Stomach smooth muscle (tissue), 2 donors: ENCODE measurements around the gene AIF1.
A peak's percentile ranks its signal among the peaks of the same experiment; 100 is the strongest.
"Not testable (repeated sequence)": the region's sequence is repeated elsewhere in the genome, so short reads cannot be mapped to it uniquely, and the experiment has no call there.

Experiments used
- H3K27ac ChIP-seq: one replicate; pipeline ENCODE4 v1.7.0; 2013; ENCODE audit warnings: mild to moderate bottlenecking, low read length, inconsistent platforms
- H3K27me3 ChIP-seq, 2 donors: one replicate each; pipeline ENCODE4 v1.7.0; 2013; ENCODE audit warnings: low read length in 2 of 2; ENCODE audit not compliant: insufficient read depth in 2 of 2, control insufficient read depth in 1 of 2
- H3K36me3 ChIP-seq, 2 donors: one replicate each; pipeline ENCODE4 v1.7.0; 2013; ENCODE audit warnings: low read length in 2 of 2; ENCODE audit not compliant: control insufficient read depth in 2 of 2, insufficient read depth in 2 of 2
- H3K4me1 ChIP-seq: one replicate; pipeline ENCODE4 v1.7.0; 2013; ENCODE audit warnings: low read length; ENCODE audit not compliant: control insufficient read depth, insufficient read depth
- H3K4me3 ChIP-seq, 2 donors: one replicate each; pipeline ENCODE4 v1.7.0; 2013; ENCODE audit warnings: low read length in 2 of 2
- H3K9ac ChIP-seq, 2 donors: one replicate each; pipeline ENCODE4 v1.7.0; 2013; ENCODE audit warnings: low read length in 2 of 2, mild to moderate bottlenecking in 1 of 2
- H3K9me3 ChIP-seq, 2 donors: one replicate each; pipeline ENCODE4 v1.7.0; 2013; ENCODE audit warnings: low read length in 2 of 2; ENCODE audit not compliant: control insufficient read depth in 2 of 2
- donor health status: healthy.
- donor health status: Pancreatic carcinoma.

AIF1 gene

DNA sequence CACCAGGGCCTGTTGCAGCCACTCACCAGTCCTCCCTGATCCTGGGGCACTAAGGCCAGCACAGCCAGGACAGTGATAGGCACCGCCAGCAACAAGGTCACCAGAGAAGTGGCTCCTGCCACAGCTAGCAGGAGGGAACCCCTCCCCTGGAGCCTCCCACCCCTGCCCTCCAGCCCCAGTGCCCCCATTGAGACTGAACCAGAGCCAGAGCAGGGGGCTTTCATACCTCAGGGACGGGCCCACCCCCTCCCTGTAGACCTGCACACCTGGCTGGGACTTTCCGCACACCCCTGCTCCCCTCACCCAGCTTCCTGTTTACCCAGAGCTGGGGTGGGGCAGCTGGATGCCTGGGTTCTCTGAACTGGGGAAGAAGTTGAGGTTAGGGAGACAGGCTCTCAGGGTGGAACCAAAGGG is 32.8 kb upstream of the AIF1 start, which contains the start of gene LTB:
Gene LTB, minus strand, starts transcription at position 195 of the 414 bp plus-strand sequence. Its CDS starts 7 bp downstream, at position 188.
- no peaks in the 10 kb centered on the region for H3K9me3 ChIP-seq
- peak within 1 kb of the TSS; percentile 79 for H3K27ac ChIP-seq
- H3K4me3 ChIP-seq = peak within 1 kb of the TSS; percentile 92 to 94
- peak within 1 kb of the TSS; percentile 88 to 91 for H3K9ac ChIP-seq
- peaks cover 19% of the 10 kb centered on the region for H3K4me1 ChIP-seq
- H3K27me3 ChIP-seq = peaks cover 2 to 6% of the 10 kb centered on the region in 2 donors
- no peaks in the 10 kb centered on the region for H3K36me3 ChIP-seq

DNA sequence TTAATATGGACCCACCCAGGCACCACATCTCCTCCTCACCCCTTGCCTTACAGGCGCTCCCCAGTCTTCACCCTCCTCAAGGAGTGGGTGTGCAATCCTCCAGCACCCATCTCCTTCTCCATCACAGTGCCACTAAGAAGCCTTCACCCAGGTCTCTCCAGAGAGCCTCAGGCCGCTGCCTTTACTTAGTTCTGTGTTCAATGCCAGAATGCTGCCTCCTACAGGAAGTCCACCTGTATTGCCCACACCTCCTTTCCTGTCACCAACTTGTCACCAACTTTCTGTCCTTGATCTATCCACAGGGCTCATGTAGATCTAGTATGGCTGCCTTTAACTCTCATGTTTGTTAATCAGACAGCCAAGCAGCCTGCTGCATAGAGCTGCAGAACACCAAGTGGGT is 29.5 kb upstream of the AIF1 start:
- H3K9ac ChIP-seq = no peak overlapping the region
- H3K36me3 ChIP-seq = no peaks in the 10 kb centered on the region
- H3K9me3 ChIP-seq = no peaks in the 10 kb centered on the region
- peaks cover 16% of the 10 kb centered on the region for H3K4me1 ChIP-seq
- peaks cover 7 to 11% of the 10 kb centered on the region in 2 donors for H3K27me3 ChIP-seq
- no peak overlapping the region for H3K27ac ChIP-seq
- no peak overlapping the region for H3K4me3 ChIP-seq

DNA sequence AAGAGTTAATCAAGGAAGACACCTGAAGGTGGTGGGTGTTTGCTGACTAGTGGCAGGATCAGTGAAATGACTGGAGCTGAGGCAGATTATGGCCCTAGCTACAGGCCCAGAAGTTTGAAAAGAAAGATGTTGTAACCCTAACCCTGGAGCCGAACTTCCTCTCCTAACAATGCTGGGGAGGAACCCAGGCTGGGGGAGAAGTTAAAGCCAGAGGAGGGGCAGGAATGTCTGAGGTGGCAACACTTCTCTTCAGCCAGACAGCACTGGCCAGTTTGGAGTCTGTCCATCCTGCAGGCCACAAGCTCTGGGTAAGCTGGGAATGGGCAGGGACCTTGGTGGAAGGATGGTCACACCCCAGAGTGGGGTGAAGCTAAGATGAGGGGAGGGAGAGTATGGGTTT is 29.0 kb upstream of the AIF1 start, which contains the start of gene LST1:
Gene LST1, plus strand, starts transcription at position 270 of the 400 bp plus-strand sequence. CDS start 1,023 bp downstream, outside the sequence.
- no peak within 1 kb of the TSS for H3K4me3 ChIP-seq
- no peak within 1 kb of the TSS for H3K9ac ChIP-seq
- no peaks in the 10 kb centered on the region for H3K36me3 ChIP-seq
- peaks cover 11% of the 10 kb centered on the region for H3K4me1 ChIP-seq
- no peaks in the 10 kb centered on the region for H3K9me3 ChIP-seq
- H3K27me3 ChIP-seq = peaks cover 7 to 11% of the 10 kb centered on the region in 2 donors
- H3K27ac ChIP-seq = no peak within 1 kb of the TSS

DNA sequence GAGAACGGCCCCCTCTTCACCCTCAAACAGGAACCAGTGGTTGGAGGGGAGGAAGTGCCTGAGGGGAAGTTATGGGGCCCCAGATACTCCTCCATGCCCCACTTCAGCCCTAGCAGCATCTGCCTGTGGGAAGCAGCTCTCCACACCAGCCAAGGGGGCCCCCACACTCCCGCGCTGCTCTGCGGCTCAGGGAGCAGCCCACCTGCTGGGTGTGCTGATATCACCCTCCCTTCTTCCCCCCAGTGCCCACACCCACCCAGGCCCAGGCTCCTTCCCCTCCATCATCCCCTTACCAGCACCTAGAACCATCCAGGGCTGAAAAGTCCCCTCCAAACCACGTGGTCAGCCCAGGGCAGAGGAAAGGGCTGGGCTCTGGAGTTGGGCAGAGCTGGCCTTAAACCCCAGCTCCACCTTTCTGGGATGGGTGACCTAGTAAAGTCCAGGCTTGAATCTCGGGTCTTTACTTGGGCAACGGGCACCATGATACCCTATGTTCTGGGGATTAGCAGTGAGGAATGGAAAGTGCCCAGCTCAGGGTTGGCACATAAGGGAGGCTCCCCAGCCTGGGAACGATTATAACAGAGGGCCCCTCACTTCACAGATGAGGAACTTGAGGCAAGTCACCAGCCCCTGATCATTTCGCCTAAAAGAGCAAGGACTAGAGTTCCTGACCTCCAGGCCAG is 28.3 kb upstream of the AIF1 start:
- Histone ChIP-seq H3K27ac (no peak overlapping the region), H3K4me3 (no peak overlapping the region), H3K9me3 (no peaks in the 10 kb centered on the region), H3K4me1 (peaks cover 5% of the 10 kb centered on the region), H3K27me3 (peaks cover 7 to 11% of the 10 kb centered on the region in 2 donors), H3K36me3 (no peaks in the 10 kb centered on the region), H3K9ac (no peak overlapping the region)

DNA sequence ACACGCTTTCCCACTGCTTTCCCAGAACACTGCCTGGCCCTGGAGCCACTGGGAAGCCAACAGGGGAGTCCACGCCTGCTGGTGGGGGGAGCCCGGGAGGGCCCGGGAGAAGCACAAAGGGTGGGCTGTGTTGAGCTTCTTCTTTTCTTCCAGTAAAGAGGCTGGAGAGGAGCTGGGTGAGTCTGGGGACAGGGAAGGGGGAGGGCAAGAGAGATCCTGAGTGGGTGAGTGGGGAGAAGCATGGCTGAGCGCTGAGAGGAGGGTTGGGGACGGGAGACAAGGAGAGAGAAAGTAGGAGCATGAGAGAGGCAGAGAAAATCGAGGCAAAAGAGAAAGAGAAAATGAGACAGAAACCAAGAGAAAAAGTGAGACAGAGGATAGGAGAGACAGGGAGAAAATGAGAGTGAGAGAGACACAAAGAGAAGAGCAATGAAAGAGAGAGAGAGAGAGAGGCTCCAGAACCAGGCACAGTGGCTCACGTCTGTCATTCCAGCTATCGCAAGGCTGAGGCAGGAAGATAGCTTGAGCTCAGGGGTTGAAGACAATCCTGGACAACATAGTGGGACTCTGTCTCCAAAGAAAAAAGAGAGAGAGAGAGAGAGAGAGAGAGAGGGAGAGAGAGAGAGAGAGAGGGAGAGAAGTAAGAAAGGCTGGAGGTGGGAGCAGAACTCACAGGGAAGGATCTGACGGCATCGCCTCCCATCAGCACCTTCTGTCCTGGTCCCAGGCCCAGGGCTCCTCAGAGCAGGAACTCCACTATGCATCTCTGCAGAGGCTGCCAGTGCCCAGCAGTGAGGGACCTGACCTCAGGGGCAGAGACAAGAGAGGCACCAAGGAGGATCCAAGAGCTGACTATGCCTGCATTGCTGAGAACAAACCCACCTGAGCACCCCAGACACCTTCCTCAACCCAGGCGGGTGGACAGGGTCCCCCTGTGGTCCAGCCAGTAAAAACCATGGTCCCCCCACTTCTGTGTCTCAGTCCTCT is 26.9 kb upstream of the AIF1 start:
- Histone ChIP-seq H3K4me3 (no peak overlapping the region), H3K27ac (no peak overlapping the region), H3K9ac (no peak overlapping the region), H3K4me1 (no peaks in the 10 kb centered on the region), H3K36me3 (no peaks in the 10 kb centered on the region), H3K27me3 (peaks cover 7 to 11% of the 10 kb centered on the region in 2 donors), H3K9me3 (no peaks in the 10 kb centered on the region)

DNA sequence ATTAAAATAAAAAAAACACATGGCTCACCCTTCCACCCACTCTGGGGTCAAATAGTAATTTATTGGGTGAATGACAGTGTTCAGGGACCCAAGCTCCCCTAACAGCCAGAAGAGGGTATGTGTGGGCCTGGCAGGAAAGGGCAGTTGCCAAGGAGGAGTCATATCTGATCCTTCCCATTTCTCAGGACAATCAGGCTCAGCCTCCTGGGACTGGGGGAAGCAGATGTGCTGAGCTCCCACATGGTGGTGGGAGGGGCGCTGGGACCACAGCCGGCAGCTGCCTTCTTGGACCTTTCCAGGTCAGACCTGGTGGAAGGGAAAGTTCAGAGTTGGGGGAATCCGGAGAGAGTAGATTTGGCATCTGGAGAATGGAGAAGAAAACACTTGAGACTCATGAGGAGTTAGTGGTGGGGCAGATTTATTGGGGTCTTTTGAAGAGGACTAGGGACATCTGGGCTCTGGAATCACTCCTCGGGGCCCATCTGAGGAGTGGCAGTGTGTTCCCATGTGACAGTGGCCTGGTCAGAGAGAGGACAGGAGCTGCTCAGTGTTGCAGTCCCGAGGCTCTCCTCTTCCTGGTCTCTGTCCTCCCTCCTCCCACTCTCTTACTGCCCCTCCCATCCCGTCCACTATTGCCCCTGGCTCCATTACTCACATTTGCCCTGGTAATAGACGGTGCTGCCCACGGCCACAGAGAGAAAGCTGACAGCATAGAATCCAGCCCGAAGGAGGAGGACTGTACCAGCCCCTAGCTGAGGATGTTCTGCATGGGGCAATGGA is 26.0 kb upstream of the AIF1 start:
- no peaks in the 10 kb centered on the region for H3K36me3 ChIP-seq
- no peak overlapping the region for H3K27ac ChIP-seq
- H3K4me3 ChIP-seq = no peak overlapping the region
- H3K9ac ChIP-seq = no peak overlapping the region
- H3K9me3 ChIP-seq = no peaks in the 10 kb centered on the region
- H3K27me3 ChIP-seq = peaks cover 7 to 11% of the 10 kb centered on the region in 2 donors
- H3K4me1 ChIP-seq = no peaks in the 10 kb centered on the region

DNA sequence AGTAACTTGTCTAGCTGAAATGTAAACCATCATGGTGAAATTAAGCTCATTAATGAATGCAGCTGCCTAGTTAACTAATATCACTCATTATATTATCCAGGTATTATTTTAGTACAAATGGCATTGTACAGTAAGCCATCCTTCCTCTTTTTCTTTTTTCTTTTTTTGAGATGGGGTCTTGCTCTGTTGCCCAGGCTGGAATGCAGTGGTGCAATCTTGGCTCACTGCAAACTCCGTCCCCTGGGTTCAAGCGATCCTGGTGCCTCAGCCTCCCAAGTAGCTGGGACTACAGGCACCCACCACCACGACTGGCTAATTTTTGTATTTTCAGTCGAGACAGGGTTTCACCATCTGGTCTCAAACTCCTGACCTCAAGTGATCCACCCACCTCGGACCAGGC is 24.3 kb upstream of the AIF1 start:
- not testable (repeated sequence) for H3K9me3 ChIP-seq, H3K9ac ChIP-seq, H3K27ac ChIP-seq, H3K36me3 ChIP-seq, H3K4me3 ChIP-seq, H3K4me1 ChIP-seq
- peaks cover 7 to 11% of the 10 kb centered on the region in 2 donors for H3K27me3 ChIP-seq

DNA sequence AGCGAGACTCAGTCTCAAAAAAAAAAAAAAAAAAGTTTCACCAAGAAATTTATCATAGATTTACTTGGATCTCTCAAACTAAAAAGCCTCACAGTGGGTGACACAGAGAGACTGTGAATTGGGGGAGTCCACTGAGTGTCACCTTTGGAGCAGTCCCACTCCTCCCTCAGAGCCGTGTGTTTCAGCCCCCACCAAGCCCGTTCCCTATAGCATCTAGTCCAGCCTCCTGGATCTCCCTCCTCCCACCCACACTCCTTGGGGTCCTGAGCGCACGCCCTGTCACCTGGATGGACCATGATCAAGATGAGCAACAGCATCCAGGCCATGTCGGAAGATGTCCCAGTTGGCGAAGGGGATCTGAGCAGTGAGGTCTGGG is 22.6 kb upstream of the AIF1 start:
- Histone ChIP-seq H3K27me3 (peaks cover 0 to 9% of the 10 kb centered on the region in 2 donors), H3K4me1 (no peaks in the 10 kb centered on the region)

DNA sequence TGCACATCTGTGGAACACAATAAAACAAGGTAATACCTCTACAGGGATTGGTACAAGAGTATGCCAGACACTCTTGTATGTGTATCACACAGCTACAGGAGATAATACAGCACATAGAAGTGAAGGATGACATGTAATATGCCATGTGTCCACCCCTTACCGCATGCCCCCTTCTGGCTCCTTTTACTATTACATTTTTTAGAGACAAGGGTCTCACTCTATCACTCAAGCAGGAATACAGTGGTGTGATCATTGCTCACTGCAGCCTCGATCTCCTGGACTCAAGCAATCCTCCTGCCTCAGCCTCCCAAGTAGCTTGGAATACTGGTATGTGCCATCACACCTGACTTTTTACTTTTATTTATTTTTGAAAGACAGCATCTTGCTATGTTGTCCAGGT is 18.0 kb upstream of the AIF1 start:
- H3K27ac ChIP-seq = no peak overlapping the region

More for the DNA sequence above, 22.6 kb upstream of the AIF1 start:
- no peaks in the 10 kb centered on the region for H3K36me3 ChIP-seq
- no peaks in the 10 kb centered on the region for H3K9me3 ChIP-seq
- H3K4me3 ChIP-seq = no peak overlapping the region
- no peak overlapping the region for H3K9ac ChIP-seq
- no peak overlapping the region for H3K27ac ChIP-seq

DNA sequence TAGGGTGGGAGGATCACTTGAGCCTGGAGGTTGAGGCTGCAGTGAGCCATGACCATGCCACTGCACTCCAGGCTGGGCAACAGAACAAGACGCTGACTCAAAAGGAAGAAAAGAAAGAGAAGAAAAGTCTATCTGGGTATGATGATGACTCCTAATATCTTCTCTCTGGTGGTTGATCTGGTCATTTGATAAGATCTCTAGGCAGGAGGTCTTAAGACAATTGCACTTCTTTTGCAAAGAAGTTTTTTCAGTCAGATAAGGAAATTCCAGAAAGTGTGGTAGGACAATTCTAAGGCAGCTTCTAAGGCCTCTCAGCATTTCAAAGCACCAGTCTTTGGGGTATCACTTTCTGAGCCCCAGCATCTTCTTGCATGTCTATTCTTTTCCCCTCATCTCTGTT is 7.7 kb upstream of the AIF1 start:
- Histone ChIP-seq H3K9me3 (no peaks in the 10 kb centered on the region), H3K27me3 (no peaks in the 10 kb centered on the region), H3K4me3 (no peak overlapping the region), H3K9ac (no peak overlapping the region), H3K27ac (no peak overlapping the region), H3K36me3 (no peaks in the 10 kb centered on the region), H3K4me1 (no peaks in the 10 kb centered on the region)

More for the DNA sequence above, 18.0 kb upstream of the AIF1 start:
- Histone ChIP-seq H3K27me3 (no peaks in the 10 kb centered on the region), H3K36me3 (no peaks in the 10 kb centered on the region), H3K4me1 (no peaks in the 10 kb centered on the region), H3K9ac (no peak overlapping the region), H3K9me3 (no peaks in the 10 kb centered on the region), H3K4me3 (no peak overlapping the region)
